Suprapubic skin (tissue), 3 donors: ENCODE data around the gene LECT2.

Experiments used
- POLR2AphosphoS5 ChIP-seq, 3 donors: sonication (generic); formaldehyde crosslinking; IDR thresholded peaks; one replicate each; pipeline ENCODE4 v1.6.1; 2017; ENCODE audit warnings: antibody characterized with exemption in 3 of 3
- TF ChIP-seq, protein P1 (sequence below), 2 donors: fragments of 200-600 bp in 1 of 2; fragments of 450-650 bp in 1 of 2; sonication (generic) in 1 of 2; IDR thresholded peaks; one replicate each; pipeline ENCODE4 v1.5.1; 2016 to 2019; ENCODE audit warnings: antibody characterized with exemption in 2 of 2, mild to moderate bottlenecking in 1 of 2, moderate library complexity in 1 of 2

DNA sequence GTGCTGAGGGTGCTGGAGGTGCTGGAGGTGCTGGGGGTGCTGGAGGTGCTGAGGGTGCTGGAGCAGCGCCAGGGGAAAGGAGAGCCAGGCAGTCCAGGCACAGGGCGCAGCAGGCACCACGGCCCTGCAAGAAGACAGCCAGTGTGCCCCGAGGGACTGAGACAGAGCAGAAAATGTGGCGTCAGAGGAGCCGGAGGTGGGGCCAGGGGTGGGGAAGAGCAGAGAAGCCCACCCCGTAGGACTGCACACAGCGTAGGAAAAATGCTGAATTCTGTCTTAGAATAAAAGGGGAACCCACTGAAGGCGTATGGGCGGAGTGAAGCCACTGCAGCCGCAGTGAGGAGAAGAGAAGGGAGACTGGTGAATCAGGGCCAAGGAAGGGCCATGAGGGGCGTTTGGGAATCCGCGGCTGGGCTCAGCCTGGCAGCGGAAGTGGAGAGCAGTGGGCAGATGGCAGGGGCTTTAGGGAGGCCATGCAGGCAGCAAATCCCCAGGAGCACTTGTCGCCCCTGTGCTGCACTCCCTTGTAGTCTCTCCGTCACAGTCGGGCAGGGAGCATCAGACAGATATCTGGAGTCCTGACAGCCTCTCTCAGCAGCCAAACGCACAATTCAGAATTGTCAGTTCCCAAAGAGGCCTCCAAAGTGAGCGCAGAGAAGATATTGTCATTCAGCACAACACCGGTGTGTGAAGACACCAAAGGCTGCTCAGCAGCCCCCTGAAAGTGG lies 35.9 kb upstream of the LECT2 start:
- no peak for TF ChIP-seq POLR2AphosphoS5 (IDR thresholded peaks at IDR 0.05)
- TF ChIP-seq, protein P1, sequence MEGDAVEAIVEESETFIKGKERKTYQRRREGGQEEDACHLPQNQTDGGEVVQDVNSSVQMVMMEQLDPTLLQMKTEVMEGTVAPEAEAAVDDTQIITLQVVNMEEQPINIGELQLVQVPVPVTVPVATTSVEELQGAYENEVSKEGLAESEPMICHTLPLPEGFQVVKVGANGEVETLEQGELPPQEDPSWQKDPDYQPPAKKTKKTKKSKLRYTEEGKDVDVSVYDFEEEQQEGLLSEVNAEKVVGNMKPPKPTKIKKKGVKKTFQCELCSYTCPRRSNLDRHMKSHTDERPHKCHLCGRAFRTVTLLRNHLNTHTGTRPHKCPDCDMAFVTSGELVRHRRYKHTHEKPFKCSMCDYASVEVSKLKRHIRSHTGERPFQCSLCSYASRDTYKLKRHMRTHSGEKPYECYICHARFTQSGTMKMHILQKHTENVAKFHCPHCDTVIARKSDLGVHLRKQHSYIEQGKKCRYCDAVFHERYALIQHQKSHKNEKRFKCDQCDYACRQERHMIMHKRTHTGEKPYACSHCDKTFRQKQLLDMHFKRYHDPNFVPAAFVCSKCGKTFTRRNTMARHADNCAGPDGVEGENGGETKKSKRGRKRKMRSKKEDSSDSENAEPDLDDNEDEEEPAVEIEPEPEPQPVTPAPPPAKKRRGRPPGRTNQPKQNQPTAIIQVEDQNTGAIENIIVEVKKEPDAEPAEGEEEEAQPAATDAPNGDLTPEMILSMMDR (IDR thresholded peaks at IDR 0.05) = no peak
